ENCODE results near the gene FNIP2.

Gene FNIP2

GRCh38 chr4:158763462-158763861 is 5.4 kb upstream of the FNIP2 start:
- no peak for DNase-seq

GRCh38 chr4:158766434-158767044 is 2.3 kb upstream of the FNIP2 start:
- no peak for DNase-seq

GRCh38 chr4:158767451-158767850 is 1.4 kb upstream of the FNIP2 start:
- no peak for DNase-seq

GRCh38 chr4:158769175-158769921 is 522 bp downstream of the FNIP2 start:
- peak; percentile 74 for DNase-seq

- DNase-seq, result no peak
Observed at GRCh38 chr4:158770671-158771070, 1.8 kb downstream of the FNIP2 start.

- no peak for DNase-seq
Observed at GRCh38 chr4:158771776-158772175, 3.0 kb downstream of the FNIP2 start.

- DNase-seq, result no peak
Observed at GRCh38 chr4:158775091-158775651, 6.3 kb downstream of the FNIP2 start.

GRCh38 chr4:158776106-158776505 is 7.3 kb downstream of the FNIP2 start:
- no peak for DNase-seq

GRCh38 chr4:158777423-158778155 is 8.8 kb downstream of the FNIP2 start:
- DNase-seq, result no peak

GRCh38 chr4:158778156-158778711 is 9.4 kb downstream of the FNIP2 start:
- DNase-seq, result no peak

GRCh38 chr4:158778712-158779111 is 9.9 kb downstream of the FNIP2 start:
- DNase-seq, result no peak

- no peak for DNase-seq
Observed at GRCh38 chr4:158781963-158782362, 13.1 kb downstream of the FNIP2 start.

GRCh38 chr4:158782551-158783360 is 13.9 kb downstream of the FNIP2 start:
- no peak for DNase-seq

GRCh38 chr4:158783785-158784184 is 15.0 kb downstream of the FNIP2 start:
- no peak for DNase-seq

GRCh38 chr4:158785718-158786117 is 16.9 kb downstream of the FNIP2 start:
- no peak for DNase-seq

- no peak for DNase-seq
Observed at GRCh38 chr4:158786121-158786601, 17.3 kb downstream of the FNIP2 start.

- no peak for DNase-seq
Observed at GRCh38 chr4:158786955-158787354, 18.1 kb downstream of the FNIP2 start.

- DNase-seq, result no peak
Observed at GRCh38 chr4:158787709-158788475, 19.1 kb downstream of the FNIP2 start.

GRCh38 chr4:158788516-158788915 is 19.7 kb downstream of the FNIP2 start:
- no peak for DNase-seq

GRCh38 chr4:158789853-158790252 is 21.0 kb downstream of the FNIP2 start:
- DNase-seq, result no peak

GRCh38 chr4:158793021-158793420 is 24.2 kb downstream of the FNIP2 start:
- DNase-seq, result no peak

Measured in right forelimb (tissue), 1 donor.